ENCODE data around the gene SNX9.

SNX9 gene

DNA sequence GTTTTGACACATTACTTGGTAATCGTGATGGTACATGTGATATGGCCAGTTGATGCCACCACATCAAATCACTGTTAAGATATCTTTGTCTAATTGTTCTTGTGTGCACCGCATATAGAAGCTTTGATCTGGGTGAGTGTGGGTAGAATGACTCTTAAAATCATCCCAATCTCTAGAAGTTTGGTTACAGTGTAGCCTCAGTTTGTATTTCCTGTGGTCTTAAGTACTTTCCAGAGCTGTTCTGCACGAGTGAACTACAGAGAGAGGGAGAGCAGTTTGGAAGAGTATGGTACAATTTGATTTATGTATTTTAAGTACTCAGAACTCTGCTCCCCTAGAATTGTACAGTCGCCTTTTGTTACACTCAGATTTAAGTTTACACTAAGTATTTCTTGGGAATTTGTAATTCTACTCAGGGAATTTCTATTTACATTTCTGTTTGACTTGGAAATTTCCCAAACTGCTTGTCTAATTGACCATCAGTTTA, 37.5 kb downstream of the SNX9 start:
- Histone ChIP-seq H3K27me3 (ENCODE audit: control insufficient read depth, insufficient read depth, low read length) (no peaks in the 10 kb centered on the region), H3K79me2 (peaks cover 31% of the 10 kb centered on the region), H3K36me3 (ENCODE audit: control insufficient read depth, insufficient read depth, low read length) (no peaks in the 10 kb centered on the region), H3K4me2 (ENCODE audit: low read length) (peak overlapping the region; percentile 42), H3K4me3 (ENCODE audit: low read depth, low read length) (no peak overlapping the region), H3K9me3 (ENCODE audit: control insufficient read depth, low read length) (no peaks in the 10 kb centered on the region), H2AFZ (no peak overlapping the region), H3K27ac (no peak overlapping the region), H3K9ac (no peak overlapping the region), H3K4me1 (peaks cover 9% of the 10 kb centered on the region)
- TF ChIP-seq CTCF (IDR thresholded peaks at IDR 0.05) = no peak

- Histone ChIP-seq H2AFZ (no peak overlapping the region), H3K4me1 (peaks cover 9% of the 10 kb centered on the region), H3K4me2 (ENCODE audit: low read length) (no peak overlapping the region), H3K27me3 (ENCODE audit: control insufficient read depth, insufficient read depth, low read length) (no peaks in the 10 kb centered on the region), H3K9me3 (ENCODE audit: control insufficient read depth, low read length) (no peaks in the 10 kb centered on the region), H3K79me2 (peaks cover 31% of the 10 kb centered on the region), H3K36me3 (ENCODE audit: control insufficient read depth, insufficient read depth, low read length) (no peaks in the 10 kb centered on the region), H3K9ac (no peak overlapping the region), H3K4me3 (ENCODE audit: low read depth, low read length) (no peak overlapping the region), H3K27ac (no peak overlapping the region)
- TF ChIP-seq CTCF (IDR thresholded peaks at IDR 0.05) = no peak
These were observed 38.1 kb downstream of the SNX9 start for GRCh38 chr6:157861184-157861583.

DNA sequence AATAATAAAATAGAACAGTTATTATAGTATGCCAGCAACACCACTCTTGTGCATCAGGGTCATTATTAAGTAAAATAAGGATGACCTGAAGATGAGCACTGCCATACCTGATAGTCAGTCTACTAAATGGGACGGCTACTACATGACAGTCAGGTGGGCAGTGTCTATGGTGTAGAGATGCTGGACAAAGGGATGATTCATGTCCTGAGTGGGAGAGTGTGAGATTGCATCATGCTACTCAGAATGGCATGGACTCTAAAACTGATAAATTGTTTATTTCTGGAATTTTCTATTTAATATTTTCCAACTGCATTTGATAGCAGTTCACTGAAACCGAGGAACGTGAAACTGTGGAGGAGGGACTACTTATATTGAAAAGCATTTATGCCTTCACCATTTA, 38.8 kb downstream of the SNX9 start:
- Histone ChIP-seq H3K79me2 (peaks cover 34% of the 10 kb centered on the region), H3K4me1 (peaks cover 9% of the 10 kb centered on the region), H3K36me3 (ENCODE audit: control insufficient read depth, insufficient read depth, low read length) (no peaks in the 10 kb centered on the region), H3K27ac (no peak overlapping the region), H3K27me3 (ENCODE audit: control insufficient read depth, insufficient read depth, low read length) (no peaks in the 10 kb centered on the region), H3K9me3 (ENCODE audit: control insufficient read depth, low read length) (no peaks in the 10 kb centered on the region), H3K9ac (no peak overlapping the region), H2AFZ (no peak overlapping the region), H3K4me2 (ENCODE audit: low read length) (no peak overlapping the region), H3K4me3 (ENCODE audit: low read depth, low read length) (no peak overlapping the region)
- TF ChIP-seq CTCF (IDR thresholded peaks at IDR 0.05) = no peak

GRCh38 chr6:157862706-157863105, 39.7 kb downstream of the SNX9 start:
- Histone ChIP-seq H3K36me3 (ENCODE audit: control insufficient read depth, insufficient read depth, low read length) (no peaks in the 10 kb centered on the region), H3K4me1 (peaks cover 9% of the 10 kb centered on the region), H3K79me2 (peaks cover 35% of the 10 kb centered on the region), H3K27me3 (ENCODE audit: control insufficient read depth, insufficient read depth, low read length) (no peaks in the 10 kb centered on the region), H3K27ac (no peak overlapping the region), H2AFZ (no peak overlapping the region), H3K4me2 (ENCODE audit: low read length) (no peak overlapping the region), H3K9ac (no peak overlapping the region), H3K4me3 (ENCODE audit: low read depth, low read length) (no peak overlapping the region), H3K9me3 (ENCODE audit: control insufficient read depth, low read length) (no peaks in the 10 kb centered on the region)
- TF ChIP-seq CTCF (IDR thresholded peaks at IDR 0.05) = no peak

GRCh38 chr6:157864185-157864761, 41.2 kb downstream of the SNX9 start:
- H3K36me3 ChIP-seq (ENCODE audit: control insufficient read depth, insufficient read depth, low read length) = no peaks in the 10 kb centered on the region
- no peak for TF ChIP-seq CTCF (IDR thresholded peaks at IDR 0.05)
- H2AFZ ChIP-seq = no peak overlapping the region
- H3K4me1 ChIP-seq = peaks cover 9% of the 10 kb centered on the region
- no peaks in the 10 kb centered on the region for H3K27me3 ChIP-seq (ENCODE audit: control insufficient read depth, insufficient read depth, low read length)
- peaks cover 30% of the 10 kb centered on the region for H3K79me2 ChIP-seq
- H3K9ac ChIP-seq = no peak overlapping the region
- H3K27ac ChIP-seq = no peak overlapping the region
- no peaks in the 10 kb centered on the region for H3K9me3 ChIP-seq (ENCODE audit: control insufficient read depth, low read length)
- H3K4me3 ChIP-seq (ENCODE audit: low read depth, low read length) = no peak overlapping the region
- H3K4me2 ChIP-seq (ENCODE audit: low read length) = no peak overlapping the region
